Gastrocnemius medialis (tissue), 4 donors: ENCODE results near the gene TNS4.

ENCODE experiments used
- POLR2A ChIP-seq, 2 donors: fragments of 450-650 bp; IDR thresholded peaks; one replicate each; pipeline ENCODE4 v1.6.1; 2017; ENCODE audit warnings: antibody characterized with exemption in 2 of 2, mild to moderate bottlenecking in 2 of 2, moderate library complexity in 2 of 2
- TF ChIP-seq, protein P1 (sequence below), 5 experiments: fragments of 450-650 bp in 3 of 5; fragments of 200-600 bp in 2 of 5; sonication (generic) in 2 of 5; IDR thresholded peaks in 4 of 5; conservative IDR thresholded peaks in 1 of 5; 1 replicate in 4 of 5; 2 replicates in 1 of 5; pipeline ENCODE4 v1.5.1; 2016 to 2019; ENCODE audit warnings: antibody characterized with exemption in 5 of 5, mild to moderate bottlenecking in 3 of 5, moderate library complexity in 3 of 5

DNA sequence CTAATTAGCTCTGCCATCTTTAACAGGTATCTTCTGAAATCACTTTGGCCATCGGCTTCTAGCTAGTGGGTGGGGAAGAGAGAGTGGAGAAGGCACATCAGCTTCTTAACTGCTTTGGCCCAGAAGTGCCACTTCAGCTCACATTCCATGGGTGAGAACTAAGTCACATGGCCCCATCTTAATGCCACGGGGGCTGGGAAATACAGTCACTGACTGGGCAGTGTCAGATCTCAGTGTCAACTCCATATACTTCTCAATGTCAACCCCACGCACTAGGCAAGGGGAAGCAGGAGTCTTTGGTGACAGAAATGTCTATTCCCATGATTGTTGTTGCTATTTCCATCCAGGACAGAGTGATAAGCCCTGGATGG is 34.5 kb upstream of the TNS4 start:
- TF ChIP-seq, protein P1, sequence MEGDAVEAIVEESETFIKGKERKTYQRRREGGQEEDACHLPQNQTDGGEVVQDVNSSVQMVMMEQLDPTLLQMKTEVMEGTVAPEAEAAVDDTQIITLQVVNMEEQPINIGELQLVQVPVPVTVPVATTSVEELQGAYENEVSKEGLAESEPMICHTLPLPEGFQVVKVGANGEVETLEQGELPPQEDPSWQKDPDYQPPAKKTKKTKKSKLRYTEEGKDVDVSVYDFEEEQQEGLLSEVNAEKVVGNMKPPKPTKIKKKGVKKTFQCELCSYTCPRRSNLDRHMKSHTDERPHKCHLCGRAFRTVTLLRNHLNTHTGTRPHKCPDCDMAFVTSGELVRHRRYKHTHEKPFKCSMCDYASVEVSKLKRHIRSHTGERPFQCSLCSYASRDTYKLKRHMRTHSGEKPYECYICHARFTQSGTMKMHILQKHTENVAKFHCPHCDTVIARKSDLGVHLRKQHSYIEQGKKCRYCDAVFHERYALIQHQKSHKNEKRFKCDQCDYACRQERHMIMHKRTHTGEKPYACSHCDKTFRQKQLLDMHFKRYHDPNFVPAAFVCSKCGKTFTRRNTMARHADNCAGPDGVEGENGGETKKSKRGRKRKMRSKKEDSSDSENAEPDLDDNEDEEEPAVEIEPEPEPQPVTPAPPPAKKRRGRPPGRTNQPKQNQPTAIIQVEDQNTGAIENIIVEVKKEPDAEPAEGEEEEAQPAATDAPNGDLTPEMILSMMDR (IDR thresholded peaks at IDR 0.05 in 4 of 5, conservative IDR thresholded peaks at IDR 0.05 in 1 of 5) = no peak
- no peak for TF ChIP-seq POLR2A (IDR thresholded peaks at IDR 0.05)
